GM21515 (cell line): ENCODE results near the gene SEC14L6.

Experiments
- ATAC-seq: cut with Tn5 transposase; IDR thresholded peaks from one replicate; pipeline ENCODE4 v1.9.1; 2021; ENCODE audit not compliant: unreplicated experiment

The SEC14L6 gene

DNA sequence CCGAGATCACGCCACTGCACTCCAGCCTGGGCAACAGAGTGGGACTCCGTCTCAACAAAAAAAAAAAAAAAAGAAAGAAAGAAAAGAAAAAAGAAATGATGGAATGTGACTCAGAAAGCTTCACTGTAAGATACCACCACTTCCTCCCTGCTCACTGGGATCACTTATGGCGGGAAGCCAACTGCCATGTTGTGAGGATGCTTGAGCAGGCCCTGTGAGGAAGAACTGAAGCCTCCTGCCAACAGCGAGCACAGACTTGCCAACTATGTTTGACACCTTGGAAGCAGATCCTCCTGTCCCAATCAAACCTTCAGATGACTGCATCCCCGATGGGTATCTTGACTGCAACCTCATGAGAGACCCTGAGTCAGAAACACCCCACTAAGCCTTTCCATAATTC lies 8.3 kb downstream of the SEC14L6 start:
- ATAC-seq, result no peak

DNA sequence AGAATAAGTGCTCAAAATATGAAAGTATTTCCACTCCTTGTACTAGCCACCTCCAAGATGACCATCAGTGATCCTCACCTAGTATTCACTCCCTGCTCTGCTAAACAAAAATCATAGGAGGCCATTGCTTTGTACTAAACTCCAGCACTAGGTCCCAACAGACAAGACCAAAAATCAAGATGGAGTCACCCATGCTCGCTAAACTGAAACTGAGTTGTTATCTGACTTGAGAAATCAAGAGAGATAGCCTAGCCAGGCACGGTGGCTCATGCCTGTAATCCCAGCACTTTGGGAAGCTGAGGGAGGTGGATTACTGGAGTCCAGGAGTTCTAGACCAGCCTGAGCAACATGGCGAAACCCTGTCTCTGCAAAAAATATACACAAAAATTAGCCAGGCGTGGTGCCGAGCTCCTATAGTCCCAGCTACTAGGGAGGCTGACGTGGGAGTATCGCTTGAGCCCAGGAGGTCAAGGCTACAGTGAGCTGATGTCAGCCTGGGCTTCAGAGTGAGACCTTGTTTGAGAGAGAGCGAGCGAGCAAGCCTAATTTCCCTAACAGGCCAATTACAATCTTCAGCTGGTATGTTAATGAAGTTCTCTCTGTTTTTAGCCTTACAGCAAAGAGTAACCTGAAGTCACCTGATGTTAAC lies 9.3 kb downstream of the SEC14L6 start:
- no peak for ATAC-seq

GRCh38 chr22:30535182-30535581 lies 11.4 kb downstream of the SEC14L6 start:
- no peak for ATAC-seq

GRCh38 chr22:30531651-30532608 lies 14.6 kb downstream of the SEC14L6 start:
- ATAC-seq, result no peak

- ATAC-seq, result no peak
These were observed 19.9 kb downstream of the SEC14L6 start for GRCh38 chr22:30526656-30527055.

DNA sequence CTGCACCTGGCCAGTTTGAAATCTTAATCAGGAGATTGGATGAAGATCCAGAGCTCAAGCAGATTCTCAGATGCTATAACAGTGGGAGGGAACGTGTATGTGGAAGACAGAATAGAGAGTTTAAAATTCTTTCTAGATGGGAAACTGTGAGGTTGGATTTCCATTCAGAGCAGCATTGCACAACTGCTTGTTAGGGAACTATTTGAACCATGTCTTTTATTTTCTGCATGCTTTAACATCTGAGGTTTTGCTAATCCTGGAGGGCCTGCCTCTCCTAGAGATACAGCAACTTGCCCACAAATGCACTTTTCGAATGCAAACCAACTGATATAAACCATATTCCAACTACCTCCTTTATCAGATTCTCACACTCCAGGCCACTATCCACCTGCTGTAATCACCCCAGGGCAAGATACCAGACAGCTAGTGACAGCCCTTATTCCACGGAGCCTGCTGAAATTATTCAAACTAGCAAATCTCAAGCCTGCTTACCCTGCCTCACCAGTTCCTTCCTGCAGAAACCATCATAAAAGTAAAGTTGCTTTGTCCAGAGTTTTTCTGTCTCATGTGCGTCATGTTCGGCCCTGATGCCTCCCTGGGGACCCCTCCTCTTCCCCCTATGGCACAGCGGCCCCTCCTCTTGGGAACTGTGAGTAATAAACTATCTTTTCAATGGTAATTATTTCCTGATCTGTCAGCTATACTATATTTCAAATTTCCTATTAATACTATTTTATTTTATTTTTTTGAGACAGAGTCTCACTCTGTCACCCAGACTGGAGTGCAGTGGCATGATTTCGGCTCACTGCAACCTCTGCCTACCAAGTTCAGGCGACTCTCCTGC lies 22.7 kb downstream of the SEC14L6 start:
- no peak for ATAC-seq

- no peak for ATAC-seq
These were observed 25.0 kb downstream of the SEC14L6 start for GRCh38 chr22:30521368-30522156.

- no peak for ATAC-seq
These were observed 26.6 kb downstream of the SEC14L6 start for GRCh38 chr22:30519842-30520425.

- no peak for ATAC-seq
These were observed 29.8 kb downstream of the SEC14L6 start for GRCh38 chr22:30516731-30517130.

GRCh38 chr22:30516273-30516672 lies 30.3 kb downstream of the SEC14L6 start:
- no peak for ATAC-seq

- ATAC-seq, result no peak
These were observed 32.3 kb downstream of the SEC14L6 start for GRCh38 chr22:30514252-30514651.

- ATAC-seq, result no peak
These were observed 33.1 kb downstream of the SEC14L6 start for GRCh38 chr22:30513462-30513861.

- no peak for ATAC-seq
These were observed 34.6 kb downstream of the SEC14L6 start for GRCh38 chr22:30511911-30512310.

DNA sequence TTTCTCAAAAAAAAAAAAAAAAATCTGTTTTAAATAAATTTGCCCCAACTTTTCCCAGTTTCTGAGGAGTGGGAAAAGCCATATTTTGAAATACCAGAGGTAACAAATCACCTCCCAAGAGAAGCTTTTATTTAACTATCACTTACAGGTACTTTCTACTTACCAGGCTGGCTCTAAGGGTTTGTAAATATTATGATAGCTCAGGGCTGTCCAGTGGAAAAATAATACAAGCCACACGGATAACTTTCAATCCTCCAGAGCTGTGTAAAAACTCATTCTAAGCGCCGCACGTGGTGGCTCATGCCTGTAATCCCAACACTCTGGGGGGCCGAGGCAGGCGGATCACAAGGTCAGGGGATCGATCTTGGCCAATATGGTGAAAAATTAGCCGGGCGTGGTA lies 35.4 kb downstream of the SEC14L6 start:
- ATAC-seq, result no peak

DNA sequence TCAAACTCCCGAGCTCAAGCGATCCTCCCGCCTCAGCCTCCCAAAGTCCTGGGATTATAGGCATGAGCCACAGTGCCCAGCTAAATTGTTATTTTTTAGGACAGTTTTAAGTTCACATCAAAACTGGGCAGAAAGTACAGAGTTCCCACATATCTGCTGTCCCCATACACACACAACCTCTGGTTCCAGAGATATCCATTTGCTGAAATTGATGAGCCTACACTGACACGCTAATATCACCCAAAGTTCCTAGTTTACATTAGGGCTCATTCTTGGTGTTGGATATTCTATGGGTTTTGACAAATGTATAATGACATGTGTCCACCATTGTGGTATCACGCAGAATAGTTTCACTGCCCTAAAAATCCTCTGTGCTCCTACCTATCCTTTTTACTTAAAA lies 38.3 kb downstream of the SEC14L6 start:
- no peak for ATAC-seq

DNA sequence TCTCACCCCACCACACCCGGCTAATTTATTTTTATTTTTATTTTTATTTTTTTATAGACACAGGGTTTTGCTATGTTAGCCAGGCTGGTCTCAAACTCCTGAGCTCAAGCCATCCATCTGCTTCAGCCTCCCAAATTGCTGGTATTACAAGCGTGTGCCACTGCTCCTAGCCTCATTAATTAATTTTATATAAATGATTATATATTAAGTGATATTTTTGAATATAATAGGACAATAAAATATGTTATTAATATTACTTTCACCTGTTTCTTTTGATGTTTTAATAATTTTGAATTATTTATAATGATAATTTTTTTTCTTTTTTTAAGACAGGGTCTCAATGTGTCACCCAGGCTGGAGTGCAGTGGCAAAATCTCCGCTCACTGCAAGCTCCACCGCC lies 38.9 kb downstream of the SEC14L6 start:
- ATAC-seq, result no peak

- no peak for ATAC-seq
These were observed 40.0 kb downstream of the SEC14L6 start for GRCh38 chr22:30506507-30506968.

- ATAC-seq, result no peak
These were observed 43.0 kb downstream of the SEC14L6 start for GRCh38 chr22:30503551-30503950.

DNA sequence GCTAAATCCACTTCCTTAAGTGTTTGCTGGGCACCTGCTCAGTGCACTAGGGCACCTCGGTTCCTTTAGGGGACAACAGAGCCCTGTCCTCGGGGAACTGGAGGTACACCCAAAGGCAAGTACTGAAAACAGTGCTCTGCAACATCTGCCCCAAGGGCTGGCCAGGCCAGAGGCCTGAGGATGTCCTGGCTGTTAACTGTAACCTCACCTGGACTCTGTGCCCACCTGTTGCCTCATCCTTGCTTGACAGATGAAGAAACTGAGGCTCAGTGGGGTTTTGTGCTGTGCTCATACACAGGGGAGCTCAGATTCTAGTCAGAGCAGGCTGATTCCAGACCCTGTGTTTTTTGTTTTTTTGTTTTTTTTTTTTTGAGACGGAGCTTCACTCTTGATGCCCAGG lies 43.6 kb downstream of the SEC14L6 start:
- no peak for ATAC-seq

DNA sequence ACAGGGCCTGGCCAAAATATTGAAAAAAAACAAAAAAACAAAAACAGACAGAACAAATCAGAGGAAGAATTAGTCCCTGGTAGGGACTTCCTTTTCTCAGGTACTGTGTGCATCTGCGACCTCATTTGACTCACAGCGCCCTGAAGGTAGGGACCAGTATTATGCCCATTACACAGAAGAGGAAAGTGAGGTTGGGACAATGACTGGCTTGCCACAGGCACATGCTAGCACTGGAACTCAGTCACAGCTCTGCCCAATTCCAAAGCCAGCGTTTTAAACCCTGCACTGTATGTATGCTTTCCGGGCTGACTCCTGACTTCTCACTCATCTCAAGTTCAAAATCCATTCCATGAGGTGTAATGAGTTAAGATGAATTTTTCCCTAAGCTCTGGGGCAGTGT lies 44.4 kb downstream of the SEC14L6 start:
- no peak for ATAC-seq
